ENCODE measurements around the gene HOXD4.

Gene HOXD4

GRCh38 chr2:176139661-176140512 lies 11.5 kb upstream of the HOXD4 start:
- no peak overlapping the region for H3K27ac ChIP-seq
- no peak for TF ChIP-seq ZFX (IDR thresholded peaks at IDR 0.05; ENCODE audit: borderline replicate concordance)
- no peak for TF ChIP-seq CTCF (IDR thresholded peaks at IDR 0.05)

- TF ChIP-seq ZFX (IDR thresholded peaks at IDR 0.05; ENCODE audit: borderline replicate concordance) (no peak), CTCF (IDR thresholded peaks at IDR 0.05) (peak; percentile 79)
- no peak overlapping the region for H3K27ac ChIP-seq
Measured at GRCh38 chr2:176140513-176141317, 10.6 kb upstream of the HOXD4 start.

- TF ChIP-seq CTCF (IDR thresholded peaks at IDR 0.05) (no peak), ZFX (IDR thresholded peaks at IDR 0.05; ENCODE audit: borderline replicate concordance) (no peak)
- no peak overlapping the region for H3K27ac ChIP-seq
Measured at GRCh38 chr2:176142281-176142680, 9.1 kb upstream of the HOXD4 start.

GRCh38 chr2:176145085-176145969 lies 6.0 kb upstream of the HOXD4 start:
- no peak overlapping the region for H3K27ac ChIP-seq
- TF ChIP-seq CTCF (IDR thresholded peaks at IDR 0.05) (no peak), ZFX (IDR thresholded peaks at IDR 0.05; ENCODE audit: borderline replicate concordance) (no peak)

- TF ChIP-seq CTCF (IDR thresholded peaks at IDR 0.05) (no peak), ZFX (IDR thresholded peaks at IDR 0.05; ENCODE audit: borderline replicate concordance) (no peak)
- no peak overlapping the region for H3K27ac ChIP-seq
Measured at GRCh38 chr2:176146101-176146500, 5.2 kb upstream of the HOXD4 start.

- no peak for TF ChIP-seq ZFX (IDR thresholded peaks at IDR 0.05; ENCODE audit: borderline replicate concordance)
- TF ChIP-seq CTCF (IDR thresholded peaks at IDR 0.05) = no peak
Measured at GRCh38 chr2:176146645-176147044, 4.7 kb upstream of the HOXD4 start.

More at GRCh38 chr2:176146645-176147044, 4.7 kb upstream of the HOXD4 start:
- no peak overlapping the region for H3K27ac ChIP-seq
